Neural cell (in vitro differentiated cells): ENCODE data around the gene AMDHD2.

Experiments used
- CTCF ChIP-seq: fragments of 450-650 bp; IDR thresholded peaks from 2 replicates; pipeline ENCODE4 v1.5.1; 2014; ENCODE audit warnings: antibody characterized with exemption, mild to moderate bottlenecking, moderate library complexity; ENCODE audit not compliant: poor library complexity, severe bottlenecking
- EZH2 ChIP-seq: fragments of 200-600, 300-800 bp; shearing (Covaris generic), sonication (generic); IDR thresholded peaks from 2 replicates; pipeline ENCODE4 v1.6.1; 2014; ENCODE audit warnings: antibody characterized with exemption, low read length, borderline replicate concordance, mild to moderate bottlenecking; ENCODE audit not compliant: insufficient read depth, poor library complexity, severe bottlenecking

DNA sequence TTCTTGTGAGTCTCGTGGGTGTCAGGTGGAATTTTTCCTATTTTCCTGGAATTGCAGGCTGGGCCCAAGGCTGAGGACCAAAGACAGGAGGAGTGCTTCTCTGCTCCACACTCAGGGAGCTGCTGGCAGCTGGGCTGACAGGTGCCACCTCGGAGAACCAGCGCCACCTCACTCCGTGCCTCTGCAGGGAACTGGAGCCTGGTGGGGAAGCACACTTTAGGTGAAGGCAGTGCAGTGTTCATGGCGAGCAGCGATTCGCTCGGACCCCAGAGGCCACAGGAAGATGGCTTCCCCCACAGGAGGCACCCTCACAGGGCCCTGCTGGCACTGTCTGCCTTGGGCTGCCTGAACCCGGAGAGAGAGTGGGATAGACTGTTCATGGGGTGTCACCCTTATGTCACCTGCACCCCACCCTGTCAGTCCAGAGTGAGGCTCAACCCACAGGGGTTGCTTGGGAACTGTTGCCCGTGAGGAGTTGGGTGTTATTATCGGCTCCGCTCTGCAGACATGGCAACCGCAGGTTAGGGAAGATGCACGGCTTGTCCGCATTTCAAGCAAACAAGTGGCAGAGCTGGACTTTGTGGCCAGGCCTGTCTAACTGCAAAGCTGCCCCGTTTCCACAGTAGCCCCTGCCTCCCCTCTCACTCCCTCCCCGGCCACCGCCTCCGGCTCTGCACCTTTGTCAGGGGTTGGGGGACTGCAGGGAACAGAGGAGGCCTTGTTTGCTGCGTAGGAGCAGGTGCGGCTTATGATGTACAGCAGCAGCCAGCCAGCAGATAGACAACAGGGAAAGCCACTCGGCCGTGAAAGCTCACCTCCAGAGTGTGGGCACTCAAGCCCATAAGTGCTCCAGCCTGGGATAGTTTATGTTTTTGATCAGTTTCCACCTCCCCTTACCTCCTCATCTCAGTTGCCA lies 29.7 kb upstream of the AMDHD2 start:
- TF ChIP-seq EZH2 (no peak), CTCF (no peak)
